Measurements from ENCODE around the gene DYNLT5. TPM values are rescaled to one million over a fixed set of nuclear protein-coding genes. Genes with fewer than 3 reads are reported as not detected.
"Not testable (repeated sequence)": the region's sequence is repeated elsewhere in the genome, so short reads cannot be mapped to it uniquely, and the experiment has no call there.

Gene DYNLT5
- total and polyA plus RNA-seq, 7 donors, result 0.34 to 6.4 (median 0.55) TPM; not detected in 1

DNA sequence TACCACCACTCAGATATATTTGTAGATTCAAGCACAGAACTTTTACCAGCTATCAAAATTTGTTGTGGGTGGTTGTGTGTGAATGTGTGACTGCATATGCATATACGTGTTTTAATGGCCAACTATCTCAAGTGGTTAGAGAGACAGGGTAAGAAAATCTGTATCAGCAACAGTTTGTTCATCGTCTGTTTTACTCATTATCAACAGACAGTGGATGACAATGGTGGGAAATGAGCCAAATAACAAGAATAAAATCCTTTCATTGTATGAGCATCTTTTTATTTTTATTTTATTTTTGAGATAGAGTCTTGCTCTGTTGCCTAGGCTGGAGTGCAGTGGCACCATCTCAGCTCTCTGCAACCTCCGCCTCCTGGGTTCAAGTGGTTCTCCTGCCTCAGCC is 22.7 kb upstream of the DYNLT5 start:
- TF ChIP-seq EP300 (IDR thresholded peaks at IDR 0.05) (no peak), POLR2AphosphoS5 (IDR thresholded peaks at IDR 0.05) (no peak), POLR2A (IDR thresholded peaks at IDR 0.05) (no peak)
- TF ChIP-seq, protein P1, sequence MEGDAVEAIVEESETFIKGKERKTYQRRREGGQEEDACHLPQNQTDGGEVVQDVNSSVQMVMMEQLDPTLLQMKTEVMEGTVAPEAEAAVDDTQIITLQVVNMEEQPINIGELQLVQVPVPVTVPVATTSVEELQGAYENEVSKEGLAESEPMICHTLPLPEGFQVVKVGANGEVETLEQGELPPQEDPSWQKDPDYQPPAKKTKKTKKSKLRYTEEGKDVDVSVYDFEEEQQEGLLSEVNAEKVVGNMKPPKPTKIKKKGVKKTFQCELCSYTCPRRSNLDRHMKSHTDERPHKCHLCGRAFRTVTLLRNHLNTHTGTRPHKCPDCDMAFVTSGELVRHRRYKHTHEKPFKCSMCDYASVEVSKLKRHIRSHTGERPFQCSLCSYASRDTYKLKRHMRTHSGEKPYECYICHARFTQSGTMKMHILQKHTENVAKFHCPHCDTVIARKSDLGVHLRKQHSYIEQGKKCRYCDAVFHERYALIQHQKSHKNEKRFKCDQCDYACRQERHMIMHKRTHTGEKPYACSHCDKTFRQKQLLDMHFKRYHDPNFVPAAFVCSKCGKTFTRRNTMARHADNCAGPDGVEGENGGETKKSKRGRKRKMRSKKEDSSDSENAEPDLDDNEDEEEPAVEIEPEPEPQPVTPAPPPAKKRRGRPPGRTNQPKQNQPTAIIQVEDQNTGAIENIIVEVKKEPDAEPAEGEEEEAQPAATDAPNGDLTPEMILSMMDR (IDR thresholded peaks at IDR 0.05), result no peak
- no peak for DNase-seq
- no peak overlapping the region for H3K27ac ChIP-seq
- no peaks in the 10 kb centered on the region for H3K36me3 ChIP-seq
- H3K4me1 ChIP-seq, result peaks cover 0 to 5% (median 0%) of the 10 kb centered on the region in 4 donors
- no peak overlapping the region for H3K4me3 ChIP-seq
- WGBS, 2 donors, result 80 to 86% methylated on average over 3 of the region's 3 CpGs
- no peaks in the 10 kb centered on the region for H3K27me3 ChIP-seq
- H3K9me3 ChIP-seq, result no peaks in the 10 kb centered on the region
- intact Hi-C loops (cut with DNase I), result loop anchor here (10.0 kb wide), 1 partner anchor 475 kb away; no protein-coding TSS in a partner anchor

DNA sequence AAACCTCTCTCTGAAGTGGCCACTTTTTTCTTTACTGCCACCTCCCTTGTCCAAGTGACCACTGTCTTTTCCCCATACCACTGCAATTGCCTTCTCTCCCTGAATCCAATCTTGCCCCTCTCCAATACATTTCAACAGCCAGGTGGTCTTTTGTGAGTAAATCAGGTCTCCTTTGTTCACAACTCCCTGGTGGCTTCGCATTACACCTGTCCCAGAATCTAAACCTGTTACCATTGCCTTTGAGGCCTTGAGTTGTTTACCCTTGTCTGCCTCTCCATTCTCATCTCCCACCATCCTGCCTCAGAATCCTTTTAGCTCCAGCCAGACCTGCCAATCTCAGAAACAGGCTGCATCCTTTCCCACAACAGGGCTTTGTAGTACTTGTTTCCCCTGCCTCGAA is 21.8 kb upstream of the DYNLT5 start:
- Histone ChIP-seq H3K36me3 (no peaks in the 10 kb centered on the region), H3K27ac (no peak overlapping the region), H3K27me3 (no peaks in the 10 kb centered on the region), H3K9me3 (no peaks in the 10 kb centered on the region), H3K4me3 (no peak overlapping the region), H3K4me1 (peaks cover 0 to 5% (median 0%) of the 10 kb centered on the region in 4 donors)
- no peak for DNase-seq
- WGBS, 2 donors, result 77 to 86% methylated on average over 2 of the region's 2 CpGs
- TF ChIP-seq, protein P1 (IDR thresholded peaks at IDR 0.05), result no peak
- TF ChIP-seq EP300 (IDR thresholded peaks at IDR 0.05) (no peak), POLR2A (IDR thresholded peaks at IDR 0.05) (no peak), POLR2AphosphoS5 (IDR thresholded peaks at IDR 0.05) (no peak)
- intact Hi-C loops (cut with DNase I), result no loop called here

DNA sequence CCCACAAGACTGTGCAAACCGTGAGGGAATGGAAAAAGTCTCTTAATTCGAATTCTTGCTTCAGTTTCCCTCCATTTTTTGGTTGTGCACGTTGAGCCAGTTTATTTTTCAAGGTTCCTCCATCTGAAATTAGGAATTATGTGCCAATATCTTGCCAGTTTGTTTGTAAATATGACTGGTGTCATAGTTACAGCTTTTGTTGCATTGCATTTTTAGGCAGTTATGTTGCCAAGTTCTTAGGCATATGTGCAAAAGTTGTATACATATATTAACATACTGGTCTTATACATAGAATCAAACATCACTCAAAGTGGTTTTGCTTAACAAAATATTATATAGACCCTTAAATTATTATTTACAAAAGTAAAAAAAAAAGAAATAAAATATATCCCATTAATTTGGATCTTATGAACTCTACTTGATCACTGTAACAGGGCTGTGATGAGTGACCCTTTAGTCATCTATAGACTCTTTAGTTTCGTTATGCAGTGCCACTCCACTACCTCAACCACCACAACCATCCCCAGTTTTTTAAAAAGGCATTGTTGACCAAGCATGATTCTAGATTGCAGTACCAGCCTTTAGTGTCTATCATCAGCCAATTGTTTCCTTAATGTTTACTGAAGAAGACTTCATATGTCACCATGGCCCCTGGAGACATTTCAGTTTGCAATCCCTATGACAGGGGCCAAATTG is 20.9 kb upstream of the DYNLT5 start:
- H3K4me1 ChIP-seq, result no peaks in the 10 kb centered on the region
- no peak overlapping the region for H3K27ac ChIP-seq
- no peak for DNase-seq
- WGBS, 2 donors, result 84% methylated on average over 4 of the region's 4 CpGs
- intact Hi-C loops (cut with DNase I), result no loop called here
- TF ChIP-seq POLR2AphosphoS5 (IDR thresholded peaks at IDR 0.05) (no peak), EP300 (IDR thresholded peaks at IDR 0.05) (no peak)
- no peaks in the 10 kb centered on the region for H3K27me3 ChIP-seq
- H3K4me3 ChIP-seq, result no peak overlapping the region
- H3K9me3 ChIP-seq, result no peaks in the 10 kb centered on the region
- no peaks in the 10 kb centered on the region for H3K36me3 ChIP-seq

DNA sequence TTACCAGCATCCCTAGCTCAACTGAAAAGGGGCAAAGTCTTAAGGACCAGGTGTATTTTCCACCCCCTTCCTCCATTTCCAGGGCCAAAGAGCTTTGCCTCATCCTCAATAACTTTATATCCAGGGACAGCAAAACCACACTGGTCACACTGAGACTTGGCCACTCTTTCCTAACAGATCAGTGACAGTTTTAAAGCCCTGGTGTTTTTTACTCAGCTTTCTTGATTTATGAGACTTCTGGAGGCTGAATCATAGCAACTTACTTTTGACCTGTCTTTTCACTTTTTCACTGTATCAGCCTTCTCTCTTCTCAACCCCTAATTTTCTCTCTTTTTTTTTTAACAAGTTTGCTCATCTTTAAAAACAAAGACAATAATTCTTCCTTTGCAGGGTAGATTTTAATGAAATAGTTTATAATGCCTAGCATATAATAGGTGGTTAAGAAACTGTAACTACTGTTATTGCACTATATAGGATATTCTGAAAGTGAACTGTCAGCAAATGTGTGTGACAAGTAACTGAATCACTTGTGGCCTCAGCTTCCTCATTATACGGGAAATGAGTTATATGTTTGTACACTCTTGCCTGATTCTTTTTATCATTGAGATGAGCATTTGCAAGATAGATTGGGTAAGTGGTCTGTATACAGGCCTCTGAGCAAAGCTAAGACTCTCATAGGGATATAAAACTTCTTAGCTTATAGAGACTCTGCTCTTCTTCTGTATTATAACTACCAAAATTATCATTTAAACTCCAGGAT is 19.7 kb upstream of the DYNLT5 start:
- TF ChIP-seq POLR2AphosphoS5 (IDR thresholded peaks at IDR 0.05) (no peak), POLR2A (IDR thresholded peaks at IDR 0.05) (no peak), EP300 (IDR thresholded peaks at IDR 0.05) (no peak)
- TF ChIP-seq, protein P1 (IDR thresholded peaks at IDR 0.05), result no peak
- intact Hi-C loops (cut with DNase I), result no loop called here
- DNase-seq, result no peak
- Histone ChIP-seq H3K4me3 (no peak overlapping the region), H3K27me3 (no peaks in the 10 kb centered on the region), H3K4me1 (no peaks in the 10 kb centered on the region), H3K9me3 (no peaks in the 10 kb centered on the region), H3K36me3 (no peaks in the 10 kb centered on the region), H3K27ac (no peak overlapping the region)
- 0 to 2% methylated on average over 1 of the region's 1 CpG for WGBS, 2 donors

DNA sequence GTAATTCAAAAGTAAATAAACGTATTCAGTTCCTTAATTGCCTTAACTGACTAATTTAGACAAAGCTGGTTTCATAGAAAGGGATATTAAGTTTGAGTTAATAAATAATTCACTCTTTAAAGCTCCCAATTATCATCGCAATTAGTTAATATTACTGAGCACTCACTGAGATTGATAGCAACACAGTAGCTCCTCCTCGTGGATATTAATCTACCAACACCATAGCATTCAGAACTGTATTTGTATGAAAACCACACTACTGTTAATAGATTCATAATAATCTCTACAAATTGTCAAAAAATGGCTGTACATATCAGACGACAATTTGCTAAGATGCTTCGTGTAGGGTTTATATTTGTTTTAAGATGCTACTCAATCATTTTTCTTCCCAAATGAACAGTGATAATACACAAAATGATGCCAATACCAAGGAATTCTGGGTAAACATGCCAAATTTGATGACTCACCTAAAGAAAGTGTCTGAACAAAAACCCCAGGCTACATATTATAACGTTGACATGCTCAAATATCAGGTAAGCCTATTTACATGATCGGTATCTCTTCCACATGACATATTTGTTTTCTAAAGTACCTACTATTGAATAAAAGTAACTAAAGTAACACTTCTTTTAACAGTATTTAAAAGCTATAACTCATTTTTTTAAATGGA is 18.8 kb upstream of the DYNLT5 start:
- DNase-seq, result no peak
- 65 to 67% methylated on average over 7 of the region's 7 CpGs for WGBS, 2 donors
- Histone ChIP-seq H3K27me3 (no peaks in the 10 kb centered on the region), H3K4me1 (no peaks in the 10 kb centered on the region), H3K9me3 (no peaks in the 10 kb centered on the region), H3K4me3 (no peak overlapping the region), H3K27ac (no peak overlapping the region), H3K36me3 (no peaks in the 10 kb centered on the region)
- intact Hi-C loops (cut with DNase I), result no loop called here
- TF ChIP-seq POLR2A (IDR thresholded peaks at IDR 0.05) (no peak), POLR2AphosphoS5 (IDR thresholded peaks at IDR 0.05) (no peak), EP300 (IDR thresholded peaks at IDR 0.05) (no peak)
- TF ChIP-seq, protein P1 (IDR thresholded peaks at IDR 0.05), result no peak

DNA sequence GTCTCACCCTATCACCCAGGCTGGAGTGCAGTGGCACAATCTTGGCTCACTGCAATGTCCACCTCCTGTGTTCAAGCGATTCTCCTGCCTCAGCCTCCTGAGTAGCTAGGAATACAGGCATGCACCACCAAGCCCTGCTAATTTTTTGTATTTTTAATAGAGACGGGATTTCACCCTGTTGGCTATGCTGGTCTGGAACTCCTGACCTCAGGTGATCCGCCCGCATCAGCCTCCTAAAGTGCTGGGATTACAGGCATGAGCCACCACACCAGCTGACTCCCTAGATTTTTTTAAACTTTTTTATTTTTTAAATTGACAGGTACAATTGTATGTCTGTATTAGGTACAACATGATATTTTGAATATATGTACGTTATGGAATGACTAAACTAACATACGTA is 17.7 kb upstream of the DYNLT5 start:
- H3K4me1 ChIP-seq; H3K27me3 ChIP-seq; H3K4me3 ChIP-seq; H3K36me3 ChIP-seq; H3K27ac ChIP-seq; DNase-seq; intact Hi-C loops (cut with DNase I); H3K9me3 ChIP-seq: not testable (repeated sequence)
- 75 to 78% methylated on average over 6 of the region's 6 CpGs for WGBS, 2 donors
